K562 (cell line): ENCODE data around the gene DDX55. TPM values are rescaled to one million over a fixed set of nuclear protein-coding genes. Genes with fewer than 3 reads are reported as not detected.

ENCODE experiments used
- ATAC-seq: fragments of 200-7000 bp; cut with Tn5 transposase; 3 replicates; pipeline ENCODE4 v1.9.1; 2020; ENCODE audit warnings: moderate library complexity
- BruUV-seq: library from RNA; stranded (reverse); fragments of 400-500 nt; replicated peaks from 2 replicates; lab custom pipeline; 2021; lab: Mats Ljungman, UMichigan
- CTCF ChIA-PET: fragments of 300-600 bp; formaldehyde crosslinking; extraction: SDS; loops from one replicate; lab custom pipeline; 2021; ENCODE audit warnings: low intra/inter-chr PET ratio; lab: Yijun Ruan, JAX
- POLR2A ChIA-PET: fragments of 300-600, 350-650 bp; sonication (Branson Sonifier 250); formaldehyde crosslinking; extraction: SDS; loops from one replicate; lab custom pipeline; 2021; ENCODE audit warnings: antibody characterized with exemption, inconsistent platforms; lab: Yijun Ruan, JAX
- DNase-seq, 4 experiments: peaks; one replicate each; pipeline versions ENCODE4 v3.0.0 to v3.0.0-alpha.2; 2011 to 2018; ENCODE audit warnings: low spot score in 3 of 4, mixed read lengths in 3 of 4; ENCODE audit errors: extremely low read depth in 1 of 4
- FAIRE-seq: peaks from 2 replicates; lab custom pipeline; 2011; peaks lifted over from hg19 to GRCh38; lab: Jason Lieb, UNC
- H2AFZ ChIP-seq: 2 replicates; pipeline ENCODE4 v1.6.0; 2011; ENCODE audit warnings: low read depth, low read length, control low read depth, inconsistent platforms
- H3K27ac ChIP-seq: fragments of 200-600 bp; 3 replicates; pipeline ENCODE4 v1.8.0; 2011; ENCODE audit warnings: low read depth, mild to moderate bottlenecking, control low read depth, inconsistent platforms, low read length, moderate library complexity, mixed read lengths; ENCODE audit errors: extremely low read depth
- H3K27me3 ChIP-seq, 2 experiments: fragments of 300-600 bp in 1 of 2; 2 replicates in 1 of 2; 3 replicates in 1 of 2; pipeline versions ENCODE4 v1.6.0 to v1.8.0; 2011; ENCODE audit warnings: inconsistent platforms in 2 of 2, low read length in 2 of 2, mild to moderate bottlenecking in 1 of 2, mixed read lengths in 1 of 2, moderate library complexity in 1 of 2; ENCODE audit not compliant: control insufficient read depth in 2 of 2, insufficient read depth in 2 of 2
- H3K36me3 ChIP-seq: fragments of 300-600 bp; 3 replicates; pipeline ENCODE4 v1.8.0; 2011; ENCODE audit warnings: mild to moderate bottlenecking, low read length, inconsistent platforms; ENCODE audit not compliant: control insufficient read depth, insufficient read depth
- H3K4me1 ChIP-seq, 2 experiments: fragments of 200-600 bp in 1 of 2; replicated peaks in 1 of 2; 2 replicates in 1 of 2; 3 replicates in 1 of 2; pipeline versions ENCODE4 v1.5.1 to v1.8.0; 2011; ENCODE audit warnings: inconsistent platforms in 2 of 2, low read length in 2 of 2, mild to moderate bottlenecking in 1 of 2, mixed read lengths in 1 of 2, moderate library complexity in 1 of 2; ENCODE audit not compliant: control insufficient read depth in 2 of 2, insufficient read depth in 2 of 2
- H3K4me2 ChIP-seq: 2 replicates; pipeline ENCODE4 v1.6.1; 2011; ENCODE audit warnings: low read length, control low read depth, inconsistent platforms, mixed read lengths; ENCODE audit not compliant: insufficient read depth
- H3K4me3 ChIP-seq: fragments of 200-600 bp; sonication (generic), shearing (Covaris generic); 2 replicates; pipeline ENCODE4 v1.5.1; 2016; ENCODE audit warnings: control low read depth, inconsistent platforms
- H3K79me2 ChIP-seq: fragments of 200-600 bp; 3 replicates; pipeline ENCODE4 v1.8.0; 2011; ENCODE audit warnings: low read length, inconsistent platforms; ENCODE audit not compliant: control insufficient read depth, insufficient read depth
- H3K9ac ChIP-seq, 2 experiments: 2 replicates each; pipeline versions ENCODE4 v1.6.0 to v1.6.1; 2011; ENCODE audit warnings: low read depth in 2 of 2, low read length in 2 of 2, control low read depth in 1 of 2, inconsistent platforms in 1 of 2, mild to moderate bottlenecking in 1 of 2, mixed read lengths in 1 of 2; ENCODE audit not compliant: insufficient read depth in 1 of 2
- H3K9me1 ChIP-seq: one replicate; pipeline ENCODE4 v1.6.0; 2011; ENCODE audit warnings: inconsistent platforms, mild to moderate bottlenecking, low read length, moderate library complexity; ENCODE audit not compliant: control insufficient read depth, insufficient read depth
- H3K9me3 ChIP-seq: replicated peaks from 2 replicates; pipeline ENCODE4 v1.5.1; 2011; ENCODE audit warnings: low read depth, low read length, inconsistent platforms; ENCODE audit not compliant: control insufficient read depth, insufficient read depth
- H4K20me1 ChIP-seq: replicated peaks from 2 replicates; pipeline ENCODE4 v1.6.1; 2011; ENCODE audit warnings: low read length, inconsistent platforms, mixed read lengths; ENCODE audit not compliant: control insufficient read depth, insufficient read depth
- C11orf30 ChIP-seq: fragments of 450-650 bp; IDR thresholded peaks from 2 replicates; pipeline ENCODE4 v1.6.1; 2016; ENCODE audit warnings: low read depth, mild to moderate bottlenecking
- CBX3 ChIP-seq, 2 experiments: IDR thresholded peaks; 1 replicate in 1 of 2; 2 replicates in 1 of 2; pipeline ENCODE4 v1.6.1; 2012; ENCODE audit warnings: inconsistent platforms in 2 of 2, low read length in 2 of 2, borderline replicate concordance in 1 of 2, control low read depth in 1 of 2
- CHD1 ChIP-seq: fragments of 200-600 bp; sonication (generic); IDR thresholded peaks from one replicate; pipeline ENCODE4 v1.6.1; 2012; ENCODE audit warnings: mild to moderate bottlenecking, moderate library complexity, low read length, inconsistent platforms
- ETS2 ChIP-seq: IDR thresholded peaks from 2 replicates; pipeline ENCODE4 v1.6.1; 2016; ENCODE audit warnings: borderline replicate concordance, missing genetic modification characterization, mild to moderate bottlenecking, moderate library complexity, missing compliant biosample characterization; ENCODE audit not compliant: poor library complexity, severe bottlenecking
- ETV5 ChIP-seq: sonication (generic); formaldehyde crosslinking; IDR thresholded peaks from 2 replicates; pipeline ENCODE4 v1.4.0; 2020; ENCODE audit warnings: low read depth, mild to moderate bottlenecking, missing genetic modification reagents
- GATA2 ChIP-seq: sonication (generic); formaldehyde crosslinking; IDR thresholded peaks from 2 replicates; pipeline ENCODE4 v1.4.0; 2020; ENCODE audit warnings: mild to moderate bottlenecking, missing genetic modification reagents
- HSF4 ChIP-seq: fragments of 250-450 bp; sonication (Bioruptor Pico); IDR thresholded peaks from 2 replicates; pipeline ENCODE4 v2.1.2; 2022; ENCODE audit warnings: mild to moderate bottlenecking, moderate library complexity, borderline replicate concordance
- KHSRP ChIP-seq: fragments of 450-650 bp; IDR thresholded peaks from 2 replicates; pipeline ENCODE4 v1.6.1; 2017
- KLF1 ChIP-seq: fragments of 450-650 bp; IDR thresholded peaks from 2 replicates; pipeline ENCODE4 v1.6.1; 2016; ENCODE audit warnings: missing genetic modification characterization, missing compliant biosample characterization
- MAFF ChIP-seq: IDR thresholded peaks from 2 replicates; pipeline ENCODE4 v1.6.1; 2012; ENCODE audit warnings: low read length, improper control_type of control experiment
- MED1 ChIP-seq: sonication (generic); formaldehyde crosslinking; IDR thresholded peaks from 2 replicates; pipeline ENCODE4 v1.8.1; 2023; ENCODE audit warnings: missing genetic modification reagents, borderline replicate concordance
- MLLT1 ChIP-seq, 2 experiments: fragments of 450-650 bp; IDR thresholded peaks; 2 replicates each; pipeline ENCODE4 v1.6.1; 2016
- PHF8 ChIP-seq: fragments of 200-600 bp; sonication (generic); IDR thresholded peaks from 2 replicates; pipeline ENCODE4 v1.6.1; 2012; ENCODE audit warnings: mixed run types, mild to moderate bottlenecking, inconsistent platforms, low read length, moderate library complexity, borderline replicate concordance
- PYGO2 ChIP-seq: fragments of 450-650 bp; IDR thresholded peaks from 2 replicates; pipeline ENCODE4 v1.6.1; 2016; ENCODE audit warnings: mild to moderate bottlenecking, missing genetic modification characterization, moderate library complexity, missing compliant biosample characterization
- TAF9B ChIP-seq: fragments of 450-650 bp; IDR thresholded peaks from 2 replicates; pipeline ENCODE4 v1.6.1; 2018; ENCODE audit warnings: mild to moderate bottlenecking; ENCODE audit not compliant: partially characterized antibody
- UBTF ChIP-seq, 2 experiments: IDR thresholded peaks; 2 replicates each; pipeline ENCODE4 v1.6.1; 2012; ENCODE audit warnings: improper control_type of control experiment in 2 of 2, low read depth in 2 of 2, low read length in 2 of 2, borderline replicate concordance in 1 of 2
- ZNF316 ChIP-seq: fragments of 450-650 bp; IDR thresholded peaks from 2 replicates; pipeline ENCODE4 v1.6.1; 2016
- ZSCAN29 ChIP-seq: fragments of 450-650 bp; IDR thresholded peaks from 2 replicates; pipeline ENCODE4 v1.6.1; 2017
- WGBS: fragments of 100-300 bp; shearing (Covaris generic); methylation state at CpG from one replicate; pipeline ENCODE4 v1.1.6; 2016; ENCODE audit warnings: low coverage, mixed read lengths; ENCODE audit not compliant: insufficient coverage; ENCODE audit errors: missing lambda C conversion rate; 5-methylcytosine and 5-hydroxymethylcytosine counted together
- in situ Hi-C: fragments of 300-500 bp; cut with MboI; formaldehyde crosslinking; loops from 4 replicates; pipeline ENCODE4 v1.15.0; 2018; ENCODE audit warnings: inconsistent platforms, mixed read lengths
- intact Hi-C: fragments of 100-400 bp; cut with micrococcal nuclease; formaldehyde crosslinking; loops from 2 replicates; pipeline ENCODE4 v1.14.2; 2022
- polyA plus RNA-seq, 8 experiments: library from polyadenylated mRNA; depleted of rRNA in 4 of 8; stranded (reverse) in 5 of 8; unstranded in 3 of 8; fragments of >200 nt; fragmentation: Nextera tagmentation in 2 of 8; fragmentation: Illumina TruSeq in 1 of 8; extraction: Ambion mirVana in 2 of 8; extraction: Trizol in 1 of 8; gene quantifications; 2 replicates each; pipeline versions ENCODE4 v1.2.1 to v1.2.3, GENCODE V29; 2011 to 2014; ENCODE audit warnings: inconsistent platforms in 1 of 8, missing spikeins in 1 of 8
- total RNA-seq, 7 experiments: library from RNA; depleted of rRNA in 6 of 7; stranded (reverse); fragments of >200 nt in 6 of 7; fragmentation: Illumina TruSeq in 2 of 7; extraction: Trizol in 2 of 7; gene quantifications; 2 replicates each; pipeline versions ENCODE4 v1.2.1 to v1.2.3, GENCODE V29; 2011 to 2021; ENCODE audit warnings: low replicate concordance in 1 of 7
- TF ChIP-seq, protein P1 (sequence below): sonication (generic); formaldehyde crosslinking; IDR thresholded peaks from 2 replicates; pipeline ENCODE4 v1.4.0; 2020; ENCODE audit warnings: mild to moderate bottlenecking, missing genetic modification reagents

DDX55 gene
- total and polyA plus RNA-seq, 9 of the 15 experiments (the other 6 are each of a cell fraction or from before 2014, with no cell fraction given): 10.6 to 71.0 (median 60.9) TPM

DNA sequence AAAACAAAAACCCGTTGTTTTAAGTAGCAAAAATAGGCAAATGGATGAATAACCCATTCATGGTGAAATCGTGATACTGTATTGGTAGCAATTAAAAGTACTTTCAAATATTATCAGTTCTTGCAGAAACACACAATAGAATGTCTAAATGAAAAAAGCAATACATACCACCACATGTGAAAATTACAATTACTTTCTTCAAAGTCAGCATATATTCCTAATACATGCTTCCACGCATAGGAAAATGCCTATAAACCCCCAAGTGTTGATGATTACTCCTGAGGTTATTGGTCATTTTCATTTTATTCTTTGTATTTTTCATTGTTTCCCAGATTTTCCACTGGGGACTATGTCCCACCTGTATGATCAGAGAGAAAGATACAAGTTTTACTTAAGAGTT lies 15.2 kb downstream of the DDX55 start:
- no peak for FAIRE-seq
- peaks cover 92% of the 10 kb centered on the region for H3K36me3 ChIP-seq
- no peak overlapping the region for H3K4me2 ChIP-seq
- H3K9me3 ChIP-seq: no peaks in the 10 kb centered on the region
- no peak overlapping the region for H3K9ac ChIP-seq
- H3K27me3 ChIP-seq: no peaks in the 10 kb centered on the region
- intact Hi-C loops: no loop called here
- H4K20me1 ChIP-seq: 0 out of 2 replicates have a peak, but pooled peaks cover 3% of the 10 kb centered on the region
- ChIA-PET CTCF (no interaction called here), POLR2A (interaction anchor here (1.1 to 2.1 kb wide), 3 partner anchors 14 to 384 kb away, joined by 3 to 4 read pairs (median 3); partner anchors contain the start of genes MPHOSPH9 and MTRFR)
- no peak overlapping the region for H3K27ac ChIP-seq
- ATAC-seq: no peak
- DNase-seq: no peak
- no peak overlapping the region for H2AFZ ChIP-seq
- no peak overlapping the region for H3K4me3 ChIP-seq
- H3K4me1 ChIP-seq: no peaks in the 10 kb centered on the region
- H3K79me2 ChIP-seq: no peaks in the 10 kb centered on the region
- no peaks in the 10 kb centered on the region for H3K9me1 ChIP-seq
- in situ Hi-C loops: no loop called here
- 90% methylated on average over 3 of the region's 3 CpGs for WGBS
- BruUV-seq: no TSS peak
- TF ChIP-seq TAF9B (no peak), HSF4 (CRISPR knock-in tag) (no peak), ZSCAN29 (no peak), CBX3 (IDR thresholded peaks at IDR 0.05; ENCODE audit: borderline replicate concordance in 1 of 2, low read length in 2 of 2) (no peak), C11orf30 (peak; percentile 36; the same call in 1 of the 2 replicates), PYGO2 (tag) (no peak), ETS2 (tag) (no peak), MED1 (no peak), MLLT1 (IDR thresholded peaks at IDR 0.05) (no peak), ETV5 (CRISPR knock-in tag) (no peak), PHF8 (no peak), CHD1 (no peak), MAFF (0 out of 2 replicates have a peak, but pooled peaks have one; percentile 1), ZNF316 (peak; percentile 57), KHSRP (no peak), KLF1 (no peak), GATA2 (CRISPR knock-in tag) (no peak), UBTF (IDR thresholded peaks at IDR 0.05; ENCODE audit: borderline replicate concordance in 1 of 2, low read depth in 2 of 2, low read length in 2 of 2) (no peak)
- TF ChIP-seq, protein P1, sequence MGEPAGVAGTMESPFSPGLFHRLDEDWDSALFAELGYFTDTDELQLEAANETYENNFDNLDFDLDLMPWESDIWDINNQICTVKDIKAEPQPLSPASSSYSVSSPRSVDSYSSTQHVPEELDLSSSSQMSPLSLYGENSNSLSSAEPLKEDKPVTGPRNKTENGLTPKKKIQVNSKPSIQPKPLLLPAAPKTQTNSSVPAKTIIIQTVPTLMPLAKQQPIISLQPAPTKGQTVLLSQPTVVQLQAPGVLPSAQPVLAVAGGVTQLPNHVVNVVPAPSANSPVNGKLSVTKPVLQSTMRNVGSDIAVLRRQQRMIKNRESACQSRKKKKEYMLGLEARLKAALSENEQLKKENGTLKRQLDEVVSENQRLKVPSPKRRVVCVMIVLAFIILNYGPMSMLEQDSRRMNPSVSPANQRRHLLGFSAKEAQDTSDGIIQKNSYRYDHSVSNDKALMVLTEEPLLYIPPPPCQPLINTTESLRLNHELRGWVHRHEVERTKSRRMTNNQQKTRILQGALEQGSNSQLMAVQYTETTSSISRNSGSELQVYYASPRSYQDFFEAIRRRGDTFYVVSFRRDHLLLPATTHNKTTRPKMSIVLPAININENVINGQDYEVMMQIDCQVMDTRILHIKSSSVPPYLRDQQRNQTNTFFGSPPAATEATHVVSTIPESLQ: no peak
